ENCODE data around the gene CFAP43.

Gene CFAP43

GRCh38 chr10:104231784-104232612, at the start of gene CFAP43:
CFAP43 (minus strand) TSS chr10:104232364; CDS start chr10:104232246, 118 bp downstream.
- FAIRE-seq = peak; percentile 95

- FAIRE-seq = no peak
Observed at GRCh38 chr10:104281694-104282093, 49.5 kb upstream of the CFAP43 start.

GRCh38 chr10:104279550-104280259, 47.5 kb upstream of the CFAP43 start:
- FAIRE-seq = no peak

- FAIRE-seq = no peak
Observed at GRCh38 chr10:104277785-104278184, 45.6 kb upstream of the CFAP43 start.

- FAIRE-seq = no peak
Observed at GRCh38 chr10:104276192-104276591, 44.0 kb upstream of the CFAP43 start.

GRCh38 chr10:104274762-104275721, 42.9 kb upstream of the CFAP43 start:
- FAIRE-seq = no peak

GRCh38 chr10:104273899-104274575, 41.9 kb upstream of the CFAP43 start:
- FAIRE-seq = no peak

- FAIRE-seq = no peak
Observed at GRCh38 chr10:104273286-104273685, 41.1 kb upstream of the CFAP43 start.

- peak; percentile 92 for FAIRE-seq
Observed at GRCh38 chr10:104268713-104269645, 36.8 kb upstream of the CFAP43 start, which contains the start of gene GSTO2. GSTO2 (plus strand) TSS chr10:104269184; CDS start chr10:104274916, 5,732 bp downstream.

GRCh38 chr10:104268405-104268712, 36.2 kb upstream of the CFAP43 start:
- FAIRE-seq = no peak

GRCh38 chr10:104267721-104268404, 35.7 kb upstream of the CFAP43 start:
- FAIRE-seq = no peak

GRCh38 chr10:104264783-104265182, 32.6 kb upstream of the CFAP43 start:
- no peak for FAIRE-seq

- no peak for FAIRE-seq
Observed at GRCh38 chr10:104262055-104262454, 29.9 kb upstream of the CFAP43 start.

- FAIRE-seq = no peak
Observed at GRCh38 chr10:104260775-104261115, 28.6 kb upstream of the CFAP43 start.

- no peak for FAIRE-seq
Observed at GRCh38 chr10:104259999-104260774, 28.0 kb upstream of the CFAP43 start.

- FAIRE-seq = no peak
Observed at GRCh38 chr10:104259456-104259855, 27.3 kb upstream of the CFAP43 start.

GRCh38 chr10:104258209-104258608, 26.0 kb upstream of the CFAP43 start:
- no peak for FAIRE-seq

- FAIRE-seq = no peak
Observed at GRCh38 chr10:104257235-104257634, 25.1 kb upstream of the CFAP43 start.

- FAIRE-seq = no peak
Observed at GRCh38 chr10:104256335-104256961, 24.3 kb upstream of the CFAP43 start.
